Esophagus muscularis mucosa (tissue), 3 donors: ENCODE measurements around the gene FTCD.

Experiments used
- CTCF ChIP-seq, 3 experiments: fragments of 200-600 bp in 2 of 3; fragments of 450-650 bp in 1 of 3; sonication (generic) in 2 of 3; IDR thresholded peaks; one replicate each; pipeline ENCODE4 v1.5.1; 2017 to 2019; ENCODE audit warnings: antibody characterized with exemption in 3 of 3, mild to moderate bottlenecking in 2 of 3, moderate library complexity in 1 of 3
- POLR2A ChIP-seq: fragments of 450-650 bp; IDR thresholded peaks from one replicate; pipeline ENCODE4 v1.6.1; 2017; ENCODE audit warnings: antibody characterized with exemption, moderate library complexity, mild to moderate bottlenecking, low read depth
- POLR2AphosphoS5 ChIP-seq, 2 donors: sonication (generic); formaldehyde crosslinking; IDR thresholded peaks; one replicate each; pipeline ENCODE4 v1.6.1; 2017; ENCODE audit warnings: antibody characterized with exemption in 2 of 2

- TF ChIP-seq POLR2AphosphoS5 (IDR thresholded peaks at IDR 0.05) (no peak), CTCF (IDR thresholded peaks at IDR 0.05) (no peak), POLR2A (no peak)
These were observed 34.8 kb downstream of the FTCD start for GRCh38 chr21:46120301-46121285.
